NCI-H2107 treated with DMSO at 0.1 percent for 48 hours (cell line): Measurements from ENCODE around the gene LRRN3.
"Not testable (repeated sequence)": the region's sequence is repeated elsewhere in the genome, so short reads cannot be mapped to it uniquely, and the experiment has no call there.

Experiments used
- DNase-seq: peaks from one replicate; lab custom pipeline; 2025; ENCODE audit not compliant: unreplicated experiment; lab: John Stamatoyannopoulos, UW

LRRN3 gene

GRCh38 chr7:111090846-111091245 is at the start of gene LRRN3:
Gene LRRN3, plus strand, starts transcription at chr7:111091127. Its CDS starts 31,646 bp downstream, at chr7:111122773.
- peak; percentile 85 for DNase-seq

- no peak for DNase-seq
These were observed 49.4 kb upstream of the LRRN3 start for GRCh38 chr7:111041577-111041976.

- no peak for DNase-seq
These were observed 48.1 kb upstream of the LRRN3 start for GRCh38 chr7:111042842-111043241.

- no peak for DNase-seq
These were observed 47.4 kb upstream of the LRRN3 start for GRCh38 chr7:111043561-111043960.

GRCh38 chr7:111045449-111045848 is 45.5 kb upstream of the LRRN3 start:
- DNase-seq, result no peak

- no peak for DNase-seq
These were observed 43.3 kb upstream of the LRRN3 start for GRCh38 chr7:111047595-111047994.

GRCh38 chr7:111049971-111050680 is 40.8 kb upstream of the LRRN3 start:
- no peak for DNase-seq

GRCh38 chr7:111050875-111051416 is 40.0 kb upstream of the LRRN3 start:
- no peak for DNase-seq

- no peak for DNase-seq
These were observed 39.1 kb upstream of the LRRN3 start for GRCh38 chr7:111051832-111052231.

- DNase-seq, result no peak
These were observed 37.9 kb upstream of the LRRN3 start for GRCh38 chr7:111053035-111053434.

- no peak for DNase-seq
These were observed 34.6 kb upstream of the LRRN3 start for GRCh38 chr7:111056371-111056770.

GRCh38 chr7:111057066-111057465 is 33.9 kb upstream of the LRRN3 start:
- no peak for DNase-seq

GRCh38 chr7:111059833-111060232 is 31.1 kb upstream of the LRRN3 start:
- no peak for DNase-seq

GRCh38 chr7:111063166-111063565 is 27.8 kb upstream of the LRRN3 start:
- DNase-seq, result no peak

- DNase-seq, result no peak
These were observed 23.7 kb upstream of the LRRN3 start for GRCh38 chr7:111067251-111067650.

- no peak for DNase-seq
These were observed 23.2 kb upstream of the LRRN3 start for GRCh38 chr7:111067682-111068081.

- no peak for DNase-seq
These were observed 22.3 kb upstream of the LRRN3 start for GRCh38 chr7:111068618-111069017.

- DNase-seq, result no peak
These were observed 19.4 kb upstream of the LRRN3 start for GRCh38 chr7:111071556-111071955.

- not testable (repeated sequence) for DNase-seq
These were observed 18.3 kb upstream of the LRRN3 start for GRCh38 chr7:111072658-111073057.

- no peak for DNase-seq
These were observed 16.7 kb upstream of the LRRN3 start for GRCh38 chr7:111074071-111074747.

- no peak for DNase-seq
These were observed 16.2 kb upstream of the LRRN3 start for GRCh38 chr7:111074748-111075146.

GRCh38 chr7:111075498-111075897 is 15.4 kb upstream of the LRRN3 start:
- no peak for DNase-seq
